Measurements from ENCODE around the gene IL6.
A peak's percentile ranks its signal among the peaks of the same experiment; 100 is the strongest.
"Not testable (repeated sequence)": the region's sequence is repeated elsewhere in the genome, so short reads cannot be mapped to it uniquely, and the experiment has no call there.

Gene IL6

GRCh38 chr7:22726907-22727713 lies at the start of gene IL6:
IL6 (plus strand) TSS chr7:22727200; CDS start chr7:22727263, 63 bp downstream.
- peak; percentile 66 for DNase-seq

GRCh38 chr7:22677263-22677662 lies 49.7 kb upstream of the IL6 start:
- DNase-seq: not testable (repeated sequence)

GRCh38 chr7:22677680-22678079 lies 49.3 kb upstream of the IL6 start:
- DNase-seq: peak; percentile 4

GRCh38 chr7:22680482-22680911 lies 46.5 kb upstream of the IL6 start:
- DNase-seq: no peak

- DNase-seq: peak; percentile 22
Observed at GRCh38 chr7:22681312-22681711, 45.7 kb upstream of the IL6 start.

- no peak for DNase-seq
Observed at GRCh38 chr7:22681852-22682657, 44.9 kb upstream of the IL6 start.

GRCh38 chr7:22683379-22683778 lies 43.6 kb upstream of the IL6 start:
- no peak for DNase-seq

GRCh38 chr7:22686620-22687019 lies 40.4 kb upstream of the IL6 start:
- no peak for DNase-seq

- no peak for DNase-seq
Observed at GRCh38 chr7:22688084-22688483, 38.9 kb upstream of the IL6 start.

- DNase-seq: not testable (repeated sequence)
Observed at GRCh38 chr7:22688934-22689333, 38.1 kb upstream of the IL6 start.

- DNase-seq: no peak
Observed at GRCh38 chr7:22694597-22695207, 32.3 kb upstream of the IL6 start.

- DNase-seq: no peak
Observed at GRCh38 chr7:22695476-22696132, 31.4 kb upstream of the IL6 start.

- no peak for DNase-seq
Observed at GRCh38 chr7:22696541-22697228, 30.3 kb upstream of the IL6 start.

GRCh38 chr7:22697322-22697859 lies 29.6 kb upstream of the IL6 start:
- no peak for DNase-seq

- no peak for DNase-seq
Observed at GRCh38 chr7:22697876-22698606, 29.0 kb upstream of the IL6 start.

- no peak for DNase-seq
Observed at GRCh38 chr7:22698767-22699166, 28.2 kb upstream of the IL6 start.

- peak; percentile 33 for DNase-seq
Observed at GRCh38 chr7:22700559-22701002, 26.4 kb upstream of the IL6 start.

GRCh38 chr7:22702516-22702915 lies 24.5 kb upstream of the IL6 start:
- no peak for DNase-seq

- not testable (repeated sequence) for DNase-seq
Observed at GRCh38 chr7:22703107-22703855, 23.7 kb upstream of the IL6 start.

GRCh38 chr7:22703978-22704610 lies 22.9 kb upstream of the IL6 start:
- DNase-seq: not testable (repeated sequence)
